HL-60 (cell line): ENCODE measurements around the gene BRAT1.
A peak's percentile ranks its signal among the peaks of the same experiment; 100 is the strongest.

Experiments used
- DNase-seq, 2 experiments: peaks; one replicate each; pipeline ENCODE4 v3.0.0-alpha.2; 2010 to 2020; ENCODE audit warnings: low read depth in 1 of 2, low spot score in 1 of 2
- H3K27ac ChIP-seq: fragments of 250-450 bp; sonication (Bioruptor Pico); replicated peaks from 2 replicates; pipeline ENCODE4 v1.5.1; 2020; ENCODE audit warnings: mild to moderate bottlenecking, moderate library complexity
- H3K27me3 ChIP-seq: fragments of 250-450 bp; sonication (Bioruptor Pico); 2 replicates; pipeline ENCODE4 v1.5.1; 2021; ENCODE audit warnings: mild to moderate bottlenecking, moderate library complexity; ENCODE audit not compliant: insufficient read depth, poor library complexity, severe bottlenecking
- H3K4me3 ChIP-seq: replicated peaks from 2 replicates; pipeline ENCODE4 v1.5.1; 2011; ENCODE audit warnings: mild to moderate bottlenecking, control low read depth, low read length; ENCODE audit not compliant: insufficient read depth
- GABPA ChIP-seq: IDR thresholded peaks from 2 replicates; pipeline ENCODE4 v1.6.1; 2012; ENCODE audit warnings: low read depth
- POLR2AphosphoS5 ChIP-seq: IDR thresholded peaks from 2 replicates; pipeline ENCODE4 v1.6.1; 2012; ENCODE audit warnings: low read depth
- SPI1 ChIP-seq: IDR thresholded peaks from 2 replicates; pipeline ENCODE4 v1.6.1; 2012; ENCODE audit warnings: low read depth, mild to moderate bottlenecking, borderline replicate concordance
- TF ChIP-seq, protein P1 (sequence below): IDR thresholded peaks from 2 replicates; pipeline ENCODE4 v1.6.1; 2012; ENCODE audit warnings: low read depth; ENCODE audit not compliant: insufficient replicate concordance
- TF ChIP-seq, protein P2 (sequence below): IDR thresholded peaks from one replicate; pipeline ENCODE4 v1.5.1; 2011; ENCODE audit warnings: low read length, control low read depth, inconsistent platforms; ENCODE audit not compliant: insufficient read depth

Gene BRAT1

DNA sequence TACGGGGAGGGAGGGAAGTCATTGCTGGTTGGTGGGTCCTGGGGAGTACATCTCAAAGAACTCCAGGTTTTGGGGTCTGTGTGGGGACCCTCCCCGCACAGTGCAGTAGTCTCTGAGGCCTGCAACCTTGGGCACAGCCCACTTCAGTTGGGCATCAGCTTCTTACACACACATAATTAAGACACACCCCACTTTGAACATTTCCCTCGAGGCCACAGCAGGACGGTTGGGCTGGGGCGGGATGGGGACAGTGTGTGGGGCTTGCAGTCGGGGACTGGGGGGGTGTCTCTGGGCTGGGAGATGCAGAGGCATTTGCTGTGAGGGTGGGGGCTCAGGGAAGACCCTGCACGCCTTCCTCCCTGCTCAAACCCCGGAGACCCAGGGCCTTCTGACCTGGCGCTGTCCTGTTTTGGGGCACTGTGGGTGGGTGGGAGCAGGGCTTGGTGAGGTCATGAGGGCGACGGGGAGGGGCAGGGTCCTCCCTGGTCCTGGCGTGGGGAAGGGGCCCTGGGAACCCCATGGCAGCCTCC is 34.5 kb downstream of the BRAT1 start:
- no peak overlapping the region for H3K27ac ChIP-seq
- TF ChIP-seq, protein P1, sequence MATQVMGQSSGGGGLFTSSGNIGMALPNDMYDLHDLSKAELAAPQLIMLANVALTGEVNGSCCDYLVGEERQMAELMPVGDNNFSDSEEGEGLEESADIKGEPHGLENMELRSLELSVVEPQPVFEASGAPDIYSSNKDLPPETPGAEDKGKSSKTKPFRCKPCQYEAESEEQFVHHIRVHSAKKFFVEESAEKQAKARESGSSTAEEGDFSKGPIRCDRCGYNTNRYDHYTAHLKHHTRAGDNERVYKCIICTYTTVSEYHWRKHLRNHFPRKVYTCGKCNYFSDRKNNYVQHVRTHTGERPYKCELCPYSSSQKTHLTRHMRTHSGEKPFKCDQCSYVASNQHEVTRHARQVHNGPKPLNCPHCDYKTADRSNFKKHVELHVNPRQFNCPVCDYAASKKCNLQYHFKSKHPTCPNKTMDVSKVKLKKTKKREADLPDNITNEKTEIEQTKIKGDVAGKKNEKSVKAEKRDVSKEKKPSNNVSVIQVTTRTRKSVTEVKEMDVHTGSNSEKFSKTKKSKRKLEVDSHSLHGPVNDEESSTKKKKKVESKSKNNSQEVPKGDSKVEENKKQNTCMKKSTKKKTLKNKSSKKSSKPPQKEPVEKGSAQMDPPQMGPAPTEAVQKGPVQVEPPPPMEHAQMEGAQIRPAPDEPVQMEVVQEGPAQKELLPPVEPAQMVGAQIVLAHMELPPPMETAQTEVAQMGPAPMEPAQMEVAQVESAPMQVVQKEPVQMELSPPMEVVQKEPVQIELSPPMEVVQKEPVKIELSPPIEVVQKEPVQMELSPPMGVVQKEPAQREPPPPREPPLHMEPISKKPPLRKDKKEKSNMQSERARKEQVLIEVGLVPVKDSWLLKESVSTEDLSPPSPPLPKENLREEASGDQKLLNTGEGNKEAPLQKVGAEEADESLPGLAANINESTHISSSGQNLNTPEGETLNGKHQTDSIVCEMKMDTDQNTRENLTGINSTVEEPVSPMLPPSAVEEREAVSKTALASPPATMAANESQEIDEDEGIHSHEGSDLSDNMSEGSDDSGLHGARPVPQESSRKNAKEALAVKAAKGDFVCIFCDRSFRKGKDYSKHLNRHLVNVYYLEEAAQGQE, result no peak
- no peak for TF ChIP-seq POLR2AphosphoS5
- no peak for TF ChIP-seq GABPA
- TF ChIP-seq SPI1, result no peak
- TF ChIP-seq, protein P2, sequence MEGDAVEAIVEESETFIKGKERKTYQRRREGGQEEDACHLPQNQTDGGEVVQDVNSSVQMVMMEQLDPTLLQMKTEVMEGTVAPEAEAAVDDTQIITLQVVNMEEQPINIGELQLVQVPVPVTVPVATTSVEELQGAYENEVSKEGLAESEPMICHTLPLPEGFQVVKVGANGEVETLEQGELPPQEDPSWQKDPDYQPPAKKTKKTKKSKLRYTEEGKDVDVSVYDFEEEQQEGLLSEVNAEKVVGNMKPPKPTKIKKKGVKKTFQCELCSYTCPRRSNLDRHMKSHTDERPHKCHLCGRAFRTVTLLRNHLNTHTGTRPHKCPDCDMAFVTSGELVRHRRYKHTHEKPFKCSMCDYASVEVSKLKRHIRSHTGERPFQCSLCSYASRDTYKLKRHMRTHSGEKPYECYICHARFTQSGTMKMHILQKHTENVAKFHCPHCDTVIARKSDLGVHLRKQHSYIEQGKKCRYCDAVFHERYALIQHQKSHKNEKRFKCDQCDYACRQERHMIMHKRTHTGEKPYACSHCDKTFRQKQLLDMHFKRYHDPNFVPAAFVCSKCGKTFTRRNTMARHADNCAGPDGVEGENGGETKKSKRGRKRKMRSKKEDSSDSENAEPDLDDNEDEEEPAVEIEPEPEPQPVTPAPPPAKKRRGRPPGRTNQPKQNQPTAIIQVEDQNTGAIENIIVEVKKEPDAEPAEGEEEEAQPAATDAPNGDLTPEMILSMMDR, result no peak
- H3K27me3 ChIP-seq, result no peaks in the 10 kb centered on the region
- no peak for DNase-seq
- H3K4me3 ChIP-seq, result peak overlapping the region; percentile 71

DNA sequence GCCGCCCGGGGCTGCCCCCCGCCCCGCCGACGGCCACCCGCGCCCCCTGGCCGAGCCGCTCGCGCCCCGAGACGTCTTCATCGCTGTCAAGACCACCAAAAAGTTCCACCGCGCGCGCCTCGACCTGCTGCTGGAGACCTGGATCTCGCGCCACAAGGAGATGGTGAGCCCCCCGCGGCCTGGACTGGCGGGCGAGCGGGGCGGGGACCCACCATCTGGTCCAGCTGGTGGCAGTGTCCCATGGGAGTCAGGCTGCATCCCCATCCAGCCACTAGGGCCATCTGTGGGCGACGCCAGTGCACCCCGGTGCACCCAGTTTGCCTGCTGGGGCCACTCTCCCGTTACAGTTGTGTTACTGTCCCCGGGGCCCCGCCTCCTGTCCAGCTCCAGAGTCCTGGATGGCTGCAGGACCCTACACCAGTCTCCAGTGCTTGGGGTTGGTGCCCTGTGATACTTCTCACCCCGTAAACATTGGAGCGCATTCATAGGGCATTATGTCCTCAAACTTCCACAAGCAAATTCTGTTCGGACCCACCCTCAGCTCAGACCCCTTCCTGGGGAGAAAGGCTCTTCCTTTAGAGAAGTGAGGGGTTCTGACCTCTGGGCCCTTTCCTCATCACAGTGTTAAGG is 35.1 kb downstream of the BRAT1 start:
- Histone ChIP-seq H3K27me3 (no peaks in the 10 kb centered on the region), H3K4me3 (peak overlapping the region; percentile 71), H3K27ac (no peak overlapping the region)
- TF ChIP-seq GABPA, result no peak
- TF ChIP-seq, protein P2, result no peak
- TF ChIP-seq POLR2AphosphoS5, result no peak
- TF ChIP-seq SPI1, result no peak
- TF ChIP-seq, protein P1, result no peak
- DNase-seq, result peak in 1 of 2 experiments; percentile 54

DNA sequence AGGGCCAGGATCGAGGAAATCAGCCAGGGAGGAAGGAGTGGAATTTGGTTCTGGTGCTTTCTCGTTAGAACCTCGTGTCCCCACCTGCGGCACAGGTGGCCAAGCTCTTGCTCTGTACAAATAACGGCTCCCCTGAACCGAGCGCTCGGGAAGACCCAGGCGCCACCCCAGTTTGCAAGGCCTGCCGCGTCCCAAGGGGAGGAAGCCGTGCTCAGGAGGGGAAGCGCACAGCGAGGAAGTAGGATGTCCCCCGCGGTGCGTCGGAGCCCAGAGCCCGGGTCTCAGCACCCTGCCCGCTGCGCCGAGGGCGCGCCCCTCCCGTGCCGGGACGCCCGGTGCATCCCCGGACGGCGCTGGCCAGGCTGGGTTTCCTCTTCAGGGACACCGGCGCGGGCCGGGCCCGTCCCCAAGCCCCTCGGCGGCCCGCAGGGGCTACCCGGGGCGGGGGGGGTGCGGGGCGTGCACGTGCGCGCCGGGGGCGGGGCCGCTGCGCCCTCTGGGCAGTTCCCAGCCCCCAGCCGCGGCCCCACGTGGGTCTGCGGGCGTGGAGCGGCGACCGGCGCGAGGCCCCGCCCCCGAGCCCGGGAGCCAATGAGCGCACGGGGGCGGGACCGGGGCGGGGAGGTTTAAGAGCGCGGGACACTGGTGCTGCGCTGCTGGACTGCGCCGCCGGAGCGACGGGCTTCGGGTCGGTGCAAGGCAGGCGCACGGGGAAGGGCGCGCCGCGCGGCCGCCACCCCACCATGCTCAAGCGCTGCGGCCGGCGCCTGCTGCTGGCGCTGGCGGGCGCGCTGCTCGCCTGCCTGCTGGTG is 36.0 kb downstream of the BRAT1 start, which contains the start of gene LFNG:
TSS of gene LFNG (plus strand) at position 656 of the 812 bp plus-strand sequence. CDS start at position 744, 88 bp downstream.
- peak; percentile 81 to 89 for DNase-seq
- Histone ChIP-seq H3K4me3 (peak within 1 kb of the TSS; percentile 71), H3K27me3 (no peaks in the 10 kb centered on the region), H3K27ac (peak within 1 kb of the TSS; percentile 63)
- TF ChIP-seq, protein P1, result peak; percentile 44
- TF ChIP-seq GABPA (peak; percentile 71), POLR2AphosphoS5 (peak; percentile 78), SPI1 (peak; percentile 86)
- TF ChIP-seq, protein P2, result no peak
